ENCODE results near the gene DHRS7. TPM values are rescaled to one million over a fixed set of nuclear protein-coding genes. Genes with fewer than 3 reads are reported as not detected.

Gene DHRS7
- total and polyA plus RNA-seq, 2 experiments from 2014 or later, result 39.3 to 39.4 TPM

DNA sequence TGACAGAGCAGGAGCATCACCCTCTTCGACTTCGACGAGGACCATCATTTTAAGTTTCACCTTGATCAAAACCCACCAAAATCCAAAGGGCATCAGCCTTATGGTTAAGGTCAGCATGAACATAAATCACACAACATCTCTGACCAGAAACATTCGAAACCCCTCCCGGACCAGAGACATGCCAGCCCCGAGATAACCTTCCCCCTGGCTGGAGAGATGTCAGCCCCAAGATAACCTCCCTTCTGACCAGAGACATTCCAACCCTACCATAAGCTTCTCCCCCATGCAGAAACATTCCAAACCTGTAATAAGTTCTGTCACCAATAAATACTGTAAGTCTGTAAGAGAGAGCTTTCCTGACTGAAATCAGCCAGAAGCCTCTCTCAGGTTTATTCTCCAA, 67.2 kb downstream of the DHRS7 start (continued):
- TF ChIP-seq ZNF331 (CRISPR knock-in tag; IDR thresholded peaks at IDR 0.05; ENCODE audit: low read depth) (no peak), EZH2phosphoT487 (IDR thresholded peaks at IDR 0.05; ENCODE audit: unreplicated experiment) (no peak), POLR2AphosphoS5 (IDR thresholded peaks at IDR 0.05; ENCODE audit: low read depth) (no peak), REST (IDR thresholded peaks at IDR 0.05; ENCODE audit: unreplicated experiment) (no peak), EZH2 (IDR thresholded peaks at IDR 0.05; ENCODE audit: low read depth, unreplicated experiment) (no peak)
- TF ChIP-seq, protein P1, sequence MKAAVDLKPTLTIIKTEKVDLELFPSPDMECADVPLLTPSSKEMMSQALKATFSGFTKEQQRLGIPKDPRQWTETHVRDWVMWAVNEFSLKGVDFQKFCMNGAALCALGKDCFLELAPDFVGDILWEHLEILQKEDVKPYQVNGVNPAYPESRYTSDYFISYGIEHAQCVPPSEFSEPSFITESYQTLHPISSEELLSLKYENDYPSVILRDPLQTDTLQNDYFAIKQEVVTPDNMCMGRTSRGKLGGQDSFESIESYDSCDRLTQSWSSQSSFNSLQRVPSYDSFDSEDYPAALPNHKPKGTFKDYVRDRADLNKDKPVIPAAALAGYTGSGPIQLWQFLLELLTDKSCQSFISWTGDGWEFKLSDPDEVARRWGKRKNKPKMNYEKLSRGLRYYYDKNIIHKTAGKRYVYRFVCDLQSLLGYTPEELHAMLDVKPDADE (IDR thresholded peaks at IDR 0.05), result no peak

- no peak for ATAC-seq
- Histone ChIP-seq H4K20me1 (replicated peaks; ENCODE audit: insufficient read depth) (0 out of 2 replicates have a peak, but pooled peaks cover 5% of the 10 kb centered on the region), H3K36me3 (ENCODE audit: insufficient read depth) (no peaks in the 10 kb centered on the region; the same call in 1 of the 2 replicates), H2AFZ (no peak overlapping the region), H3K27me3 (ENCODE audit: insufficient read depth) (no peaks in the 10 kb centered on the region), H3K4me1 (ENCODE audit: insufficient read depth) (peaks cover 26% of the 10 kb centered on the region), H3K4me3 (no peak overlapping the region), H3K79me2 (replicated peaks; ENCODE audit: insufficient read depth) (peaks cover 84% of the 10 kb centered on the region), H3K27ac (ENCODE audit: low read depth) (no peak overlapping the region), H3K4me2 (0 out of 2 replicates have a peak overlapping the region, but pooled peaks have one; percentile 81), H3K9me2 (ENCODE audit: insufficient read depth) (no peaks in the 10 kb centered on the region), H3F3A (replicated peaks; ENCODE audit: low read depth) (0 out of 2 replicates have a peak, but pooled peaks cover 6% of the 10 kb centered on the region)
- Mint-ChIP-seq H3K4me3 (no peak overlapping the region), H3K9me3 (no peaks in the 10 kb centered on the region), H3K4me1 (peaks cover 30% of the 10 kb centered on the region), H3K27ac (no peak overlapping the region), H3K27me3 (ENCODE audit: insufficient read depth, low read depth, poor library complexity) (no peaks in the 10 kb centered on the region), H3K36me3 (ENCODE audit: low read depth) (peaks cover 22% of the 10 kb centered on the region)
- DNase-seq (ENCODE audit: low spot score), result no peak
- TF ChIP-seq POLR2AphosphoS5 (IDR thresholded peaks at IDR 0.05; ENCODE audit: low read depth) (no peak), STAT1 (IDR thresholded peaks at IDR 0.05; ENCODE audit: unreplicated experiment) (no peak), EZH2 (IDR thresholded peaks at IDR 0.05; ENCODE audit: low read depth, unreplicated experiment) (no peak), CTCF (conservative IDR thresholded peaks at IDR 0.05; ENCODE audit: low read depth in 2 of 2) (no peak), REST (IDR thresholded peaks at IDR 0.05; ENCODE audit: unreplicated experiment) (no peak), ZNF331 (CRISPR knock-in tag; IDR thresholded peaks at IDR 0.05; ENCODE audit: low read depth) (no peak)
- TF ChIP-seq, protein P1 (IDR thresholded peaks at IDR 0.05), result no peak
Observed at GRCh38 chr14:60095781-60096450, 69.3 kb downstream of the DHRS7 start.
